Activated T-cell treated with anti-CD3 and anti-CD28 coated beads, Interleukin-2, amount 50 U/mL, for 72 hours (primary cell): ENCODE measurements around the gene GINS2. TPM values are rescaled to one million over a fixed set of nuclear protein-coding genes. Genes with fewer than 3 reads are reported as not detected.

Experiments
- ATAC-seq, 2 donors: fragments of 150-1000 bp; cut with Tn5 transposase; replicated peaks in 1 of 2; 2 replicates each; pipeline ENCODE4 v1.10.0; 2021; ENCODE audit warnings: moderate library complexity in 2 of 2, mild to moderate bottlenecking in 1 of 2
- DNase-seq, 2 donors: peaks; one replicate each; pipeline ENCODE4 v3.0.0; 2021 to 2022; ENCODE audit warnings: mixed read lengths in 1 of 2
- H3K27ac Mint-ChIP-seq: one replicate; pipeline ENCODE4 v1.8.0; 2022; ENCODE audit warnings: mild to moderate bottlenecking, moderate library complexity, mixed read lengths
- H3K27me3 Mint-ChIP-seq: one replicate; pipeline ENCODE4 v1.8.0; 2022; ENCODE audit warnings: low read depth, mixed read lengths
- H3K36me3 Mint-ChIP-seq, 2 donors: one replicate each; pipeline ENCODE4 v1.8.0; 2022; ENCODE audit warnings: mixed read lengths in 2 of 2, mild to moderate bottlenecking in 1 of 2; ENCODE audit not compliant: insufficient read depth in 2 of 2
- H3K4me1 Mint-ChIP-seq: one replicate; pipeline ENCODE4 v1.8.0; 2022; ENCODE audit warnings: low read depth, mixed read lengths
- H3K4me3 Mint-ChIP-seq, 2 donors: one replicate each; pipeline ENCODE4 v1.8.0; 2022; ENCODE audit warnings: mild to moderate bottlenecking in 2 of 2, mixed read lengths in 2 of 2, moderate library complexity in 2 of 2
- H3K9me3 Mint-ChIP-seq, 2 donors: one replicate each; pipeline ENCODE4 v1.8.0; 2022; ENCODE audit warnings: mixed read lengths in 2 of 2
- total RNA-seq, 2 donors: library from RNA; stranded (reverse); gene quantifications; one replicate each; pipeline ENCODE4 v1.2.3, GENCODE V29; 2022

GINS2 gene
- 10 to 100 TPM; 32.6 to 55.6 TPM for total RNA-seq

DNA sequence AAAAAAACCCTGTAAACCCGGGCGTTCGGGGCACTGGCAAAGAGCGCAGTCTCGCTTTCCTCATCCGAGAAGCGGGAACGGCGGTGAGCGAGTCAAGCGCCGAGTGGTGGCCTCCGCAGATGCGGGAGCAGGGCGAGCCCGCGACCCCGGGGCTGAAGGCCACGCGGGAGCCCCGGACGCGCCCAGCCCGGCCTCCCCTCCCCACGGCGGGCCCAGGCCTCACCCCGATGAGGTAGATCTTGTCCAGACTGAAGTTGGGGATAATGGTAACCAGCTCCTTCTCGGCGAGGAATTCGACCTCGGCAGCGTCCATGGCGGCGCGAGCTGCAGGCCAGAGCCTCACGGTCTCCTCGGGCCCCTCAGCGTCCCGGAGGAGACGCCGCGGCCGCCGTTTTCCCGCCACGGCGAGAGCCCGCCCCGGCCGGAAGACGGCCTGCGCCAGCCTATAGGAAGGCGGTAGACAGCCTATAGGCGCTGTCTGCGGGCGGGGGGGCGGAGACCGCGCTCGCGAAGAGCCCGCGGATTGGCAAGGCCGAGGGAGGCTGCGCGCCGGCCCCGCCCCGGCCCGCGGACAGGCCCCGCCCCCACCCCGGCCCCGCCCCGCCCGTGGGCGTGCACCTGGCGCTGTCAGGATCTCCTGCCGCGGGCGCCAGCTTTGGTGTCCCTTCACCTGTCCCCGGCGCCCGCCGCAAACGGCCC is at the start of gene GINS2:
TSS of gene GINS2 (minus strand) at position 369 of the 699 bp plus-strand sequence. CDS start at position 313, 56 bp downstream.
- Mint-ChIP-seq H3K4me3 (peak within 1 kb of the TSS; percentile 89 to 91), H3K27ac (no peak within 1 kb of the TSS)
- peak; percentile 93 to 94 for DNase-seq

DNA sequence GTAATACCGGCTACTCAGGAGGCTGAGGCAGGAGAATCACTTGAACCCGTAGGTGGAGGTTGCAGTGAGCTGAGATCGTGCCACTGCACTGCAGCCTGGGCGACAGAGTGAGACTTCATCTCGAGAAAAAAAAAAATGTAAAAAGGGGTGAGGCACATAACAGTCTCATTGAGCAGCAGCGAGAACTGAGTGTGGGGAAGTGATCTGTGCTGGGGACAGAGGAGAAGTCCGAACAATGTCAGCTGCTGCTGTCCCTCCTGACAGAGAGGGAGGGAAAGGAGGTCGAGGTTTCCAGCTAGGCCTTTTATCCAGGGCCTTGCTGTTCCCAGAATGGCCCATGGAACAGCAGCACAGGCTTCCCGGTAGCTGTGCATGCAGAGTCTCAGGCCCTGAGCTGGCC is 48.2 kb upstream of the GINS2 start:
- Mint-ChIP-seq H3K27me3 (no peaks in the 10 kb centered on the region), H3K4me3 (no peak overlapping the region), H3K36me3 (no peaks in the 10 kb centered on the region), H3K4me1 (peaks cover 14% of the 10 kb centered on the region), H3K9me3 (no peaks in the 10 kb centered on the region), H3K27ac (no peak overlapping the region)
- ATAC-seq (no peak), DNase-seq (no peak)

More for the DNA sequence above, at the start of gene GINS2:
- Mint-ChIP-seq H3K27me3 (peaks cover 9% of the 10 kb centered on the region), H3K4me1 (peaks cover 22% of the 10 kb centered on the region), H3K36me3 (peaks cover 2 to 13% of the 10 kb centered on the region in 2 donors), H3K9me3 (no peaks in the 10 kb centered on the region)
- peak; percentile 99 to 100 for ATAC-seq

DNA sequence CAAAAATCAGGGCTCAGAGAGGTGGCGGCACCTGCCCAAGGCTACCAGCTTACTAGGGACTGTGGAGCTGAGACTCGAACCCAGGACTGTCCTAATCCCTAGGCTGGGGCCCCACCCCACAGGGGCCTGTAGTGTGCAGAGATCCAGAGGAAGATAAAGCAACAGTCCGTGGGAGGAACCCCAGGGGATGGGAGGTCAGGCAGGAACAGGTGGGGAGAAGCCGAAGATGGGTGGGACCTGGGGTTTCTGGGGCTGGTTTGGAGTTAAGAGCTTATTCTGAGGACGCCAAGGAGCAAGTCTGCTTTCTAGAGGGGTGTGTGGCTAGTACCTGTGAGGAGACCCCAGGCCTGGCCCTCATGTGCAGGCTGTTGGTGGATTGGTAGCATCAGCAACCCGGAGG is 47.2 kb upstream of the GINS2 start:
- Mint-ChIP-seq H3K36me3 (no peaks in the 10 kb centered on the region), H3K4me1 (peaks cover 14% of the 10 kb centered on the region), H3K4me3 (peak overlapping the region in 1 of 2 donors; percentile 31), H3K27me3 (no peaks in the 10 kb centered on the region), H3K27ac (no peak overlapping the region), H3K9me3 (no peaks in the 10 kb centered on the region)
- DNase-seq = no peak
- ATAC-seq = no peak

DNA sequence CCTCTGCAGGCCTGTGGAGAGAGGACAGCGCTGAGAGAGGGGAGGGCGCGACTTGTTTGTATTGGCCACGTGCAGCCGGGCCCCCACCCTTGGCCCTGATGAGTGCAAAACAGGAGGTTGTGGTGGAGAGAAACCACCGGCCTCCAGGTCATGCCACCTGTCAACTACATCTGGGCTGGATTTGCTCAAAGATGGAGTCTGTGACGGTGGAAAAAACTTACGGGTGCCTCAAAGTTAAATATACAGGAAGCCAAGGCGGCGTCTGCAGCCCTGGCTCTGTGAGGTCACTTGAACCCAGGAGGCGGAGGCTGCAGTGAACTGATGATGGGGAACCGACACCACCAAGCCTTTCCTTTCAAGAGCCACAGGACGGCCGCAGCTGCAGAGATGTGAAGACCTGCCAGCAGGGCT is 46.5 kb upstream of the GINS2 start:
- H3K4me3 Mint-ChIP-seq = peak overlapping the region in 1 of 2 donors; percentile 31
- no peaks in the 10 kb centered on the region for H3K36me3 Mint-ChIP-seq
- no peaks in the 10 kb centered on the region for H3K9me3 Mint-ChIP-seq
- peak; percentile 71 to 80 for ATAC-seq
- no peaks in the 10 kb centered on the region for H3K27me3 Mint-ChIP-seq
- H3K27ac Mint-ChIP-seq = no peak overlapping the region
- peaks cover 14% of the 10 kb centered on the region for H3K4me1 Mint-ChIP-seq
- peak in 1 of 2 donors; percentile 42 for DNase-seq

DNA sequence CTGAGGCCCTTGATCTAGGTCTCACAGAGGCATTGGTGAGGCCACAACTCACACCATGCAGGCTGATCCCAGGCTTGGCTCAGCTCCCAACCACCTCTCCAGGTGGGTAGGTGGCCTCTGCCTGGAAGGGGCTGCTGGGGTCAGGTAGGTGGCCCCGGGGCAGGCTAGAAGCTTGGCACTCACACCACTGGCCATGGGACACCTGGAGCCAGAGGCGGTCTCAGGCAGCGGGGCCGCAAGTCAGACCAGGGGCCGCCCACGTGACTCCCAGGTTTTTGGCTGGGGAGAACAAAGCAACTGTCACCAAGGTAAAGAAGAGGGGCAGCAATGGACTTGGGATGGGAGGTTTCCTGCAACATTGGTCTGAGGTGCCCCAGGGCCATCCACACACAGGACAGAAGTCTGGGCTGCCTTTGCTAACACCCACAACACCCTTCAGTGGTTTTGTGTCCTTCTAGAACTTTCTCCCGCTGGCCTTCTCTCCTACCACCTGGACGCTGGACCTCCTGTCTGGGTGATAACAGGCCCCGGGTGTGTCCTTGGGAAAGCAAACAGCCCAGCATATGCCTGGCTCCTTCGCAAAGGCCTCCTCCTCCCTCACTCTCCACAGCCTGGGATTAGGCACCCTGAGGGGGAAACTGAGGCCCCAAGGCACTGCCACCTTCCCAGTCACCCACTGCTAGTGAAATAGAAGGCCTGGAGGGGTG is 45.7 kb upstream of the GINS2 start:
- Mint-ChIP-seq H3K9me3 (no peaks in the 10 kb centered on the region), H3K27me3 (no peaks in the 10 kb centered on the region), H3K4me3 (no peak overlapping the region), H3K27ac (no peak overlapping the region), H3K36me3 (no peaks in the 10 kb centered on the region), H3K4me1 (peaks cover 14% of the 10 kb centered on the region)
- no peak for DNase-seq
- no peak for ATAC-seq

DNA sequence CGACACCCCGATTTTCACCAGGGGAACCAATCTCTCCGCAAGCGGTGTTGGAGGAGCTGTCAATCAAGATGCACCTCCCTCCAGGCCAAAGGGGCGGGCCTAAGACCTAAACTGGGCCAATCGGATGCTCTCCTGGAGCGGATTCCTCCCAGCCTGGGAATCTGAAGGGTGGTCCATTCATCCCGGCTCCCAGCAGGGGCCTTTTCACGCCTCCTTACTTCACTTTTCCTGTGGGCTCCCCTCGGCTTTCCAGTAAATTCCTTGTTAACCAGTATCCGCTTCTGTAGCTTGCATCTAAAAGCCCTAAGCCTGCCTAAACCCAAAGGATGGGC is 45.1 kb upstream of the GINS2 start:
- ATAC-seq (no peak), DNase-seq (no peak)
- no peaks in the 10 kb centered on the region for H3K27me3 Mint-ChIP-seq
- no peaks in the 10 kb centered on the region for H3K9me3 Mint-ChIP-seq
- H3K36me3 Mint-ChIP-seq = no peaks in the 10 kb centered on the region
- peaks cover 14% of the 10 kb centered on the region for H3K4me1 Mint-ChIP-seq
- no peak overlapping the region for H3K4me3 Mint-ChIP-seq
- H3K27ac Mint-ChIP-seq = no peak overlapping the region

DNA sequence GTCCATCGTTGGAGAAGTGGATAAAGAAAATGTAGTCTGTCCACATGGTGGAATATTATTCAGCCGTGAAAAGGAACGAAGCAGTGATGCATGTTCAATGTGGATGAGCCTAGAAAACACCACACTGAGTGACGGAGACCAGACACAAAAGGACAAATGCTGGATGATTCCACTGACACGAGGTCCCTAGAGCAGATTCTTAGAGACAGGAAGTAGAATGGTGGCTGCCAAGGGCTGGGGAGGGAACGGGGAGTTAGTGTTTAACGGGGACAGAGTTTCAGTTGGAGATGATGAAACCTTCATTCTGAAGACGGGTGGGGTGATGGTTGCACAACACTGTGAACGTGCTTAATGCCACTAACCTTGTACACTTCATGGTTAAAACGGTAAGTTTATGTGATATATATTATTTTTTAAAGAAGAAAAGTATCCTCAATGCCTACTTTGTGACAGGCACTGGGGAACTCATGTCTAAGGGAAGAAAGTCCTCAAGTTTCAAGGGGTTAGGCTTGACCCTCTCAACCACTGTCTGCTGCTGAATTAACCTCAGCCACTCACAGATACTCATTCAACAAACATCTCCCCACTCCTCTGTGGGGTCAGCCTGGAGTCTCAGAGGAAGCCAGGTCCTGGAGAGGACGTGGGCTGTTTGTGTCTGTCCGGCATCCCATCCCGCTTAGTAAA is 44.5 kb upstream of the GINS2 start:
- H3K27me3 Mint-ChIP-seq = no peaks in the 10 kb centered on the region
- peaks cover 14% of the 10 kb centered on the region for H3K4me1 Mint-ChIP-seq
- H3K9me3 Mint-ChIP-seq = no peaks in the 10 kb centered on the region
- no peak overlapping the region for H3K4me3 Mint-ChIP-seq
- no peak overlapping the region for H3K27ac Mint-ChIP-seq
- ATAC-seq = no peak
- H3K36me3 Mint-ChIP-seq = no peaks in the 10 kb centered on the region
- no peak for DNase-seq

DNA sequence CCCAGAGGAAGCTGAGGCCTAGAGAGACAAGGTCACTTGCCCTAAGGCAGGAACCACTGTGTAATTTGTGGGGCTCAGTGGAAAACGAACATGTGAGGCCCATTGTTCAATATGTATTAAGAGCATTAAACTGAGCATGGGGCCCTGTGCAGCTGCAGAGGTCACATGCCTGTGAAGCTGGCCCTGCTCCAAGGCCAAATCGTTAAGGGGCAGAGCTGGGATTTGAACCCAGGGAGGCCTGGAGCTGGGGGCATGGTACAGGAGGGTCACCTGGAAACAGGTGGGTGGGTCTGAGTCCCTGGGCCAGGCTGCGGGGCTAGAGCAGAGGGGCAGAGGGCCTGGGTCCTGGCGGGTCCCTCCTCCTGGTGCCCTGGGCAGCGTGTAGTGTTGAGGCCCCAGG is 42.4 kb upstream of the GINS2 start:
- Mint-ChIP-seq H3K27me3 (no peaks in the 10 kb centered on the region), H3K27ac (no peak overlapping the region), H3K4me1 (peaks cover 14% of the 10 kb centered on the region), H3K9me3 (no peaks in the 10 kb centered on the region), H3K4me3 (no peak overlapping the region), H3K36me3 (no peaks in the 10 kb centered on the region)
- DNase-seq = no peak
- ATAC-seq = no peak

DNA sequence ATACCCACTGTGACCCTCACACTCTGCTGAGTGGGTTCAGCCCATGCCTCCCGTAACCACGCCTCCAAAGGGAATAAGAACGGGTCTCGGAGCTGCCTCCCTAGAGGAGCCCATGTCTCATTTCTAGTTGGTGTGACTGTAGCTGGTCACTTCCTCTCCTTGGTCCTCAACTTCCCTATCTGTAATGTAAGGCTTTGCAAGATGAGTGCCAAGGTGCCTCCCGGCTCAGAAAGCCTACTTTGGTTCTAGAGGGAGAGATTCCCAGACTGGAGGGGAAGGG is 41.4 kb upstream of the GINS2 start:
- H3K27me3 Mint-ChIP-seq = no peaks in the 10 kb centered on the region
- H3K4me1 Mint-ChIP-seq = peaks cover 4% of the 10 kb centered on the region
- H3K27ac Mint-ChIP-seq = no peak overlapping the region
- no peaks in the 10 kb centered on the region for H3K36me3 Mint-ChIP-seq
- no peaks in the 10 kb centered on the region for H3K9me3 Mint-ChIP-seq
- ATAC-seq = no peak
- DNase-seq = no peak
- H3K4me3 Mint-ChIP-seq = no peak overlapping the region

DNA sequence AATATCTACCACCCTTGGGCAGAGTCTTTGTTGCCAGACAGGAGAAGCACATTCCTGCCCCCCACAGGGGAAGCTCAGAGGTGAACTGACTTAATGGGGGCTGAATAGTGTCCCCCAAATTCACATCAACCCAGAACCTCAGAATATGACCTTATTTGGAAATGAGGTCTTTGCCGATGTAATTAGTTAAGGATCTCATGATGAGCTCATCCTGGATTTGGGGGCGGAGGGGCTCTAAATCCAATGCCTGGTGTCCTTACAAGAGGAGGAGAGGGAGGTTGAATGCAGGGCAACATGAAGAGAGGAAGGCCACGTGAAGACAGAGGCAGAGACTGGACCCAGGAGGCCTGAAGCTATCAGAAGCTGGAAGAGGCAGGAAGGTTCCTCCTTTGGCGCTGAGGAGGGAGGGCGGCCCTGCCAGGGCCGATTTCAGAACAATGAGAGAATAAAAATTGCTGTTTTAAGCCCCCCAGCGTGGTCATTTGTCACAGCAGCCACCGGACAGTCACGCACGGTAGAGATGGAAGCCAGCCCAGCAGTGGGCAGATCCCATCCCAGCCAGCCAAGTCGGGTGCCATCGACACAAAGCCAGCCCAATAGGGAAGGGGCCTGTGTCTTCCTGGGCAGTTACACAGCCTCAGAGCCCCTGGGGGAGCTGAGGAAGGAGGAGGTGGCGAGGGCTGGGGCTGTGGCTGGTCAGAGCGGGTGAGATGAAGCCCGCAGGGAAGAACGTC is 40.9 kb upstream of the GINS2 start:
- Mint-ChIP-seq H3K27me3 (no peaks in the 10 kb centered on the region), H3K36me3 (no peaks in the 10 kb centered on the region), H3K4me1 (no peaks in the 10 kb centered on the region), H3K27ac (no peak overlapping the region), H3K9me3 (no peaks in the 10 kb centered on the region), H3K4me3 (no peak overlapping the region)
- DNase-seq (no peak), ATAC-seq (no peak)

DNA sequence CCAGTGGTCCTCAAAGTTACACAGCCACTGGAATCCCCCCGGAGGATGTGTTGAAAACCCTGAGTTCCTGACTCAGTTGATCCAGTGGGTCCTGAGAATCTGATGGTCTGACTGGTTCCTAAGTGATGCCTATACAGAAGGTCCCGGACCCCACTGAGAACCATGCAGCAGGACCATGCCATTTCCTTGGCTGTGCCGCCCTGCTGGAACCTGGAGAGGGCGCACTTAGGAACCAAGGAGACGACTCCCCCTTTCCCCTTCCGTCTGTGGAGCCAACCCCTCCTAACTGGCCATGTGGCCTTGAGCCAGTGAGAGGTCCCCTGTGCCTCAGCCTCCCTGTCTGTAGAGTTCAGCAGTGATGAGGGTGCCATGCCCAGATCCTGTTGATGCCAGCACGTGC is 40.1 kb upstream of the GINS2 start:
- H3K27ac Mint-ChIP-seq = no peak overlapping the region
- H3K36me3 Mint-ChIP-seq = no peaks in the 10 kb centered on the region
- H3K27me3 Mint-ChIP-seq = no peaks in the 10 kb centered on the region
- no peaks in the 10 kb centered on the region for H3K9me3 Mint-ChIP-seq
- no peak for ATAC-seq
- H3K4me1 Mint-ChIP-seq = no peaks in the 10 kb centered on the region
- DNase-seq = no peak
- H3K4me3 Mint-ChIP-seq = no peak overlapping the region

DNA sequence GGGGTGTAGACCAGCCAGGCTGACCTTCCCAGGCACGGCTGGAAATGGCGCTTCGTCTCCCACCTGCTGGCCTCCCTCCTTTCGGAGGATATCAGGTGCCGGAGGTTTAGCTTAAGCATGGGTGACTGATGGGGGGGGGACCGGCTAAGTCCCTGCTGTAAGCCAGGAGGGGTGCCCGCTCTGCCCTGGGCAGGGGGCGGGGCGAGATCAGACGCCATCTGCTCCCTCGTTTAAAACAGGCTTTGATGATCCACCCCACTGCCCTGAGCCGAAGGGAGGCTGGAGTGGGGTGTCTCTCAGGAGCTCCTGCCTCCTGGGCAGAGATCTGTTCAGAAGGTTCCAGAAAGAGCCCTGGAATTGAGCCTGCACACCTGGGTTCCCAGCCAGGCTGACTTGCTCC is 36.2 kb upstream of the GINS2 start:
- ATAC-seq (no peak), DNase-seq (no peak)
- no peak overlapping the region for H3K27ac Mint-ChIP-seq
- H3K36me3 Mint-ChIP-seq = no peaks in the 10 kb centered on the region
- H3K4me3 Mint-ChIP-seq = no peak overlapping the region
- H3K9me3 Mint-ChIP-seq = no peaks in the 10 kb centered on the region
- H3K27me3 Mint-ChIP-seq = no peaks in the 10 kb centered on the region
- no peaks in the 10 kb centered on the region for H3K4me1 Mint-ChIP-seq
